Heart left ventricle (tissue), 13 donors: ENCODE data around the gene TASP1.

Experiments
- POLR2A ChIP-seq, 2 donors: fragments of 450-650 bp; IDR thresholded peaks; one replicate each; pipeline ENCODE4 v1.6.1; 2017; ENCODE audit warnings: antibody characterized with exemption in 2 of 2, mild to moderate bottlenecking in 2 of 2, moderate library complexity in 2 of 2
- TF ChIP-seq, protein P1 (sequence below), 12 donors: fragments of 200-600 bp; sonication (generic) in 4 of 12; IDR thresholded peaks; one replicate each; pipeline versions ENCODE4 v1.5.0 to v1.8.0; 2018 to 2022; ENCODE audit warnings: antibody characterized with exemption in 12 of 12, mild to moderate bottlenecking in 5 of 12
- donor health status: ischemic (EF 13 %, LVEDD 7.1; RV severe dilation, severe dysfunction).
- donor health status: DM: no; HTN: yes; CAD: no.
- donor health status: DM: no; HTN: no; CAD: no.
- donor health status: ischemic (EF 25% LVEDD 6.9; RV normal size, moderate dysfunction).
- donor health status: ischemic (EF 25% LVEDD 5.7; RV mildly dilated, moderate dysfunction).
- donor health status: ischemic (EF 35%, LVEDD 5.7; RV mildly dilated, moderate dysfunction).
- donor health status: nonischemic (EF 11% LVEDD 7.7; RV severe dilation, severe dysfunction).
- donor health status: DM: yes; HTN: yes; CAD: no.
- donor health status: PGD.
- donor health status: ischemic (EF 29% LVEDD 5.4; RV normal size, mild dysfunction).
- donor health status: nonischemic (EF 23%, LVEDD 6.1; RV moderate dilation, normal function).

DNA sequence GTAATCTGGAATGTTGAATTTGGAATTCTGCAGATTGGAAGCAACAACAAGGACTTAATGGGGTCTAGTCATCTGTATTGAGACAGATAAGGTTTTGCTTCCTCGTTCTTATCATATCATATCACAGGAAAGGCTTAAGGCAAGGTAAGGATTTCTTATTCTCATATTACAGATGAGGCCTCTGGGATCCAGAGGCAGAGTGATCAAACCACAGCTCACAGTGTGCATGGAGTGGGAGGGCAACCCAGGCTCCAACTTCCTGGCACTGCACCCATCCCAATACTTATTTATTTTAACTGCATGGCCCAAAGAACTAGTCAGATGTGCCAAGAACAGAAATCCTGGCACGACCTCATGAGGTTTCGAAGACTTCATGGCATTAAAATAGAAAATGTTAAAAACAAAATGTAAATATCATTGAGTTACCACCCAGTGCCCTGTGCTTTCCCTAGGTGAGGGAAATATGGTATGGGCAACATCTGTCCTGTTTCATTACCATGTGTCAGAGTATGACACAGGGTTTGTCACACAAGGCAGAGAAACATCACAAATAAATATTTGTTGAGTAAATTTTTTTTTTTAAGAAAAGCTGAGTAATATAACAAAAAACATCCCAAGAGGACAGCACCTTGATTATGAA, 225.8 kb downstream of the TASP1 start:
- TF ChIP-seq, protein P1, sequence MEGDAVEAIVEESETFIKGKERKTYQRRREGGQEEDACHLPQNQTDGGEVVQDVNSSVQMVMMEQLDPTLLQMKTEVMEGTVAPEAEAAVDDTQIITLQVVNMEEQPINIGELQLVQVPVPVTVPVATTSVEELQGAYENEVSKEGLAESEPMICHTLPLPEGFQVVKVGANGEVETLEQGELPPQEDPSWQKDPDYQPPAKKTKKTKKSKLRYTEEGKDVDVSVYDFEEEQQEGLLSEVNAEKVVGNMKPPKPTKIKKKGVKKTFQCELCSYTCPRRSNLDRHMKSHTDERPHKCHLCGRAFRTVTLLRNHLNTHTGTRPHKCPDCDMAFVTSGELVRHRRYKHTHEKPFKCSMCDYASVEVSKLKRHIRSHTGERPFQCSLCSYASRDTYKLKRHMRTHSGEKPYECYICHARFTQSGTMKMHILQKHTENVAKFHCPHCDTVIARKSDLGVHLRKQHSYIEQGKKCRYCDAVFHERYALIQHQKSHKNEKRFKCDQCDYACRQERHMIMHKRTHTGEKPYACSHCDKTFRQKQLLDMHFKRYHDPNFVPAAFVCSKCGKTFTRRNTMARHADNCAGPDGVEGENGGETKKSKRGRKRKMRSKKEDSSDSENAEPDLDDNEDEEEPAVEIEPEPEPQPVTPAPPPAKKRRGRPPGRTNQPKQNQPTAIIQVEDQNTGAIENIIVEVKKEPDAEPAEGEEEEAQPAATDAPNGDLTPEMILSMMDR (IDR thresholded peaks at IDR 0.05): no peak
- TF ChIP-seq POLR2A (IDR thresholded peaks at IDR 0.05): no peak
